HUES64 (cell line): ENCODE measurements around the gene RDH16.
"Not testable (repeated sequence)": the region's sequence is repeated elsewhere in the genome, so short reads cannot be mapped to it uniquely, and the experiment has no call there.

Source experiments
- H3K27ac ChIP-seq: 2 replicates; pipeline ENCODE4 v1.7.0; 2013; ENCODE audit warnings: low read depth, low read length, inconsistent platforms
- H3K27me3 ChIP-seq: 2 replicates; pipeline ENCODE4 v1.6.1; 2013; ENCODE audit warnings: mild to moderate bottlenecking, low read length; ENCODE audit not compliant: insufficient read depth
- H3K36me3 ChIP-seq: 2 replicates; pipeline ENCODE4 v1.6.1; 2013; ENCODE audit warnings: mild to moderate bottlenecking, low read length; ENCODE audit not compliant: insufficient read depth
- H3K4me1 ChIP-seq: 2 replicates; pipeline ENCODE4 v1.6.1; 2013; ENCODE audit warnings: mild to moderate bottlenecking, low read length, moderate library complexity; ENCODE audit not compliant: insufficient read depth
- H3K4me3 ChIP-seq: 2 replicates; pipeline ENCODE4 v1.5.1; 2013; ENCODE audit warnings: mild to moderate bottlenecking, low read length, moderate library complexity
- H3K9ac ChIP-seq: 2 replicates; pipeline ENCODE4 v1.6.1; 2013; ENCODE audit warnings: mild to moderate bottlenecking, low read depth, low read length
- H3K9me3 ChIP-seq: 2 replicates; pipeline ENCODE4 v1.6.1; 2013; ENCODE audit warnings: low read depth, low read length; ENCODE audit not compliant: insufficient read depth
- WGBS: fragments of 150-250, 120-280 bp; methylation state at CpG from one replicate; pipeline ENCODE4 v1.1.7; 2013; ENCODE audit warnings: missing lambda C conversion rate; 5-methylcytosine and 5-hydroxymethylcytosine counted together

Gene RDH16

GRCh38 chr12:56948881-56949280 lies 8.5 kb downstream of the RDH16 start:
- H3K27me3 ChIP-seq = no peaks in the 10 kb centered on the region
- H3K36me3 ChIP-seq = no peaks in the 10 kb centered on the region
- no peak overlapping the region for H3K9ac ChIP-seq
- no peaks in the 10 kb centered on the region for H3K4me1 ChIP-seq
- peaks cover 10% of the 10 kb centered on the region; the same call in 1 of the 2 replicates for H3K9me3 ChIP-seq
- H3K27ac ChIP-seq = no peak overlapping the region
- no peak overlapping the region for H3K4me3 ChIP-seq
- WGBS = 96% methylated on average over 2 of the region's 2 CpGs

GRCh38 chr12:56948457-56948777 lies 9.0 kb downstream of the RDH16 start:
- Histone ChIP-seq H3K9ac (no peak overlapping the region), H3K27me3 (no peaks in the 10 kb centered on the region), H3K4me3 (no peak overlapping the region), H3K27ac (no peak overlapping the region), H3K4me1 (no peaks in the 10 kb centered on the region), H3K9me3 (peaks cover 15% of the 10 kb centered on the region; the same call in 1 of the 2 replicates), H3K36me3 (no peaks in the 10 kb centered on the region)

DNA sequence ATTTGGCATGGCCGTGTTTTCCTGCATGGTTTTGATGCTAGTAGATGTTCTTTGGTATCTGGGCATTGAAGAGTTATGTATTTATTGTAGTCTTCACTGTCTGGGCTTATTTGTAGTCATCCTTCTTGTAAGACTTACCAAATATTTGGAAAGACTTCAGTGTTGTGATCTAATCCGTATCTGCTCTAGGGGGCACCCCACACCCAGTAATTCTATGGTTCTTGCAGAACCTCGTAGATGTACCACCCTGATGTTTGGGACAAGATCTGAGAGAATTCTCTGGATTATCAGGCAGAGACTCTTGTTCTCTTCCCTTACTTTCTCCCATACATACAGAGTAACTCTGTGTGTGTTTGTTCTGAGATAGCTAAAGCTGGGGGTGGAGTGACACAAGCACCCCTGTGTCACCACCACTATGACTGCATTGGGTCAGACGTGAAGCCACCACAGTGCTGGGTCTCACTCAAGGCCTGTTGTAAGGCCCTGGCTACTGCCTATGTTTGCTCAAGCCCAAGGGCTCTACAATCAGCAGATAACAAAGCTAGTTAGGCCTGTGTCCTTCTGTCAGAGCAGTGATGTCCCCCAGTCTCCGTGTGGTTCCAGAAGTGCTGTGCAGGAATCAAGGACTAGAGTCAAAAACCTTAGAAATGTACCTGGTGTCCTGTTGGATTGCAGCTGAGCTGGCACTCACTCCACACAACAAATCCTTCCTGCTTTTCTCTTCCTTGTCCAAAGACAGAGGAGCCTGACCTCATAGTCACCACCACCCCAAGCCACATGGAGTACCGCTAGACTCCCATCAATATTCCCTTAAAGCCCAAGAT lies 9.6 kb downstream of the RDH16 start:
- no peaks in the 10 kb centered on the region for H3K27me3 ChIP-seq
- H3K4me3 ChIP-seq = no peak overlapping the region
- no peak overlapping the region for H3K9ac ChIP-seq
- H3K4me1 ChIP-seq = no peaks in the 10 kb centered on the region
- peaks cover 15% of the 10 kb centered on the region; the same call in 1 of the 2 replicates for H3K9me3 ChIP-seq
- H3K27ac ChIP-seq = no peak overlapping the region
- WGBS = 85% methylated on average over 6 of the region's 6 CpGs
- no peaks in the 10 kb centered on the region for H3K36me3 ChIP-seq

DNA sequence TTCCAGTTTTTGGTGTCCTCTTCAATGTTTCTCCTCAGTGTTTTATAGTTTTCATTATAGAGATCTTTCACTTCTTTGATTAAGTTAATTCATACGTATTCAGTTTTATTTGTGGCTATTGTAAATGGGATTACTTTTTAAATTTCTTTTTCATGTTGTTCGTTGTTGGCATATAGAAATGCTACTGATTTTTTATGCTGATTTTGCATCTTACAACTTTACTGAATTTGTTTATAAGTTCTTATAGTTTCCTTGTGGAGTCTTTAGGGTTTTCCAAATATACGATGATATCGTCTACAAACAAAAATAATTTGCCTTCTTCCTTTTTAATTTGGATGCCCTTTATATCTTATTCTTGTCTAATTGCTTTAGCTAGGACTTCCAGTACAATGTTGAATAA lies 13.5 kb downstream of the RDH16 start:
- WGBS = 86% methylated on average over 2 of the region's 4 CpGs
- H3K9me3 ChIP-seq = peaks cover 15% of the 10 kb centered on the region; the same call in 1 of the 2 replicates
- H3K4me1 ChIP-seq = no peaks in the 10 kb centered on the region
- H3K36me3 ChIP-seq = no peaks in the 10 kb centered on the region
- no peak overlapping the region for H3K4me3 ChIP-seq
- H3K9ac ChIP-seq = no peak overlapping the region
- H3K27me3 ChIP-seq = no peaks in the 10 kb centered on the region
- no peak overlapping the region for H3K27ac ChIP-seq

GRCh38 chr12:56943374-56943773 lies 14.0 kb downstream of the RDH16 start:
- not testable (repeated sequence) for H3K27ac ChIP-seq, H3K9ac ChIP-seq, H3K4me1 ChIP-seq, H3K27me3 ChIP-seq, H3K4me3 ChIP-seq, H3K36me3 ChIP-seq
- H3K9me3 ChIP-seq = peaks cover 15% of the 10 kb centered on the region; the same call in 1 of the 2 replicates
- WGBS = 94% methylated on average over 1 of the region's 1 CpG

- H3K9me3 ChIP-seq = peaks cover 15% of the 10 kb centered on the region; the same call in 1 of the 2 replicates
- H3K36me3 ChIP-seq = no peaks in the 10 kb centered on the region
- no peaks in the 10 kb centered on the region for H3K4me1 ChIP-seq
- no peak overlapping the region for H3K27ac ChIP-seq
- no peak overlapping the region for H3K9ac ChIP-seq
- WGBS = 70% methylated on average over 3 of the region's 3 CpGs
- H3K27me3 ChIP-seq = no peaks in the 10 kb centered on the region
- H3K4me3 ChIP-seq = no peak overlapping the region
These were observed 15.9 kb downstream of the RDH16 start for GRCh38 chr12:56941299-56942017.

DNA sequence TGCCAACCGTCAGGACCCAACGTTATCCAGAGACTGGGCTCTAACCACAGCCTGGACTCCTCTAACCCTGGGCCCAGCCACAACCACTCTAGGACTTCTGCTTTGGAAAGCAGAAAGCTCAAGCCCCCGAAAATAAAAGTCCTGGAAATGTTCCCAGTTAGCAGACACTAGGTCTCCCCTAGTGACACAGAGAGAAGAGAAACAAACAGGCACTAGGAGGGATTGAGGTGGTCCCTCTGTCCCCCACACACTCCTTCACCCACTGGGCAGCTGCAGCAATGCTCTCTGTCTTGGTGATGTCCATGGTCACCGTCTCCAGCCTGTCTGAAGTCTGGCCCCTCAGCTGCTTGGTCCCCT lies 16.5 kb downstream of the RDH16 start:
- not testable (repeated sequence) for H3K27ac ChIP-seq, H3K4me3 ChIP-seq, H3K27me3 ChIP-seq, H3K36me3 ChIP-seq, H3K9ac ChIP-seq, H3K4me1 ChIP-seq
- no CpG with 5 or more reads among the region's 4 CpGs for WGBS
- H3K9me3 ChIP-seq = peaks cover 15% of the 10 kb centered on the region; the same call in 1 of the 2 replicates

- Histone ChIP-seq H3K36me3 (no peaks in the 10 kb centered on the region), H3K4me3 (no peak overlapping the region), H3K9ac (no peak overlapping the region), H3K27me3 (no peaks in the 10 kb centered on the region), H3K9me3 (no peaks in the 10 kb centered on the region), H3K4me1 (peaks cover 12% of the 10 kb centered on the region), H3K27ac (no peak overlapping the region)
- WGBS = 92% methylated on average over 2 of the region's 2 CpGs
These were observed 21.7 kb downstream of the RDH16 start for GRCh38 chr12:56935752-56936151.

GRCh38 chr12:56935157-56935556 lies 22.3 kb downstream of the RDH16 start:
- no peak overlapping the region for H3K9ac ChIP-seq
- H3K36me3 ChIP-seq = no peaks in the 10 kb centered on the region
- 78% methylated on average over 2 of the region's 2 CpGs for WGBS
- H3K9me3 ChIP-seq = no peaks in the 10 kb centered on the region
- peaks cover 12% of the 10 kb centered on the region for H3K4me1 ChIP-seq
- H3K27ac ChIP-seq = no peak overlapping the region
- no peak overlapping the region for H3K4me3 ChIP-seq
- H3K27me3 ChIP-seq = no peaks in the 10 kb centered on the region

GRCh38 chr12:56933826-56934625 lies 23.4 kb downstream of the RDH16 start, which contains the start of gene SDR9C7:
SDR9C7 (minus strand) TSS chr12:56934408; CDS start chr12:56934261, 147 bp downstream.
- H3K27me3 ChIP-seq = no peaks in the 10 kb centered on the region
- no peak within 1 kb of the TSS for H3K27ac ChIP-seq
- H3K9me3 ChIP-seq = no peaks in the 10 kb centered on the region
- no peak within 1 kb of the TSS for H3K4me3 ChIP-seq
- H3K4me1 ChIP-seq = peaks cover 16% of the 10 kb centered on the region
- no peaks in the 10 kb centered on the region for H3K36me3 ChIP-seq
- 93% methylated on average over 15 of the region's 15 CpGs for WGBS
- no peak within 1 kb of the TSS for H3K9ac ChIP-seq

DNA sequence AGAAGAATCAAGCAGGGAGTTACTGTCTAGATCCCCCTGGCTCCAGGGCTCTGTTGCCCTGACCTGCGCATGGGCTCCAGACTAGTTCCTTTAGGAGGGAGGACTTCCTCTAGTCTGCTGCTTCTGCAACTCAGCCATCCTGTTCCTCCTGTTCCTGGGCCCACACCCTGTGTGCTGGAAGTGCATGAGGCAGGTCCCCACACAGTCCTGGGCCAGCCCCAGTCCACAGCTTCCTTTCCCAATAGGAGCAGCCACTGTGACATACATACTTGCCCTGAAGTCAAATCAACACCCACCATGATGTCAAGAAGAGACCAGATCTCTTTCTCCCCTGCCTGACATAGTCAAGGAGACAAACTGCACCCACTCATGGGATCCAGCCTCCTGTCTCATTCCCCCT lies 24.5 kb downstream of the RDH16 start:
- Histone ChIP-seq H3K27me3 (no peaks in the 10 kb centered on the region), H3K36me3 (no peaks in the 10 kb centered on the region), H3K27ac (no peak overlapping the region), H3K4me3 (no peak overlapping the region), H3K9me3 (no peaks in the 10 kb centered on the region), H3K9ac (no peak overlapping the region), H3K4me1 (peaks cover 24% of the 10 kb centered on the region)
- 92% methylated on average over 1 of the region's 1 CpG for WGBS
